Glutamatergic neuron (in vitro differentiated cells): ENCODE data around the gene LCNL1. TPM values are rescaled to one million over a fixed set of nuclear protein-coding genes. Genes with fewer than 3 reads are reported as not detected.

Experiments used
- DNase-seq: peaks from one replicate; pipeline ENCODE4 v3.0.0; 2022
- H3K27ac Mint-ChIP-seq: one replicate; pipeline ENCODE4 v1.8.0; 2020; ENCODE audit warnings: mild to moderate bottlenecking, mixed read lengths, inconsistent platforms; ENCODE audit not compliant: unreplicated experiment
- H3K27me3 Mint-ChIP-seq: one replicate; pipeline ENCODE4 v1.8.0; 2020; ENCODE audit warnings: mild to moderate bottlenecking, moderate library complexity, mixed read lengths, inconsistent platforms; ENCODE audit not compliant: unreplicated experiment
- H3K36me3 Mint-ChIP-seq: one replicate; pipeline ENCODE4 v1.8.0; 2020; ENCODE audit warnings: mild to moderate bottlenecking, mixed read lengths, inconsistent platforms; ENCODE audit not compliant: unreplicated experiment
- H3K4me1 Mint-ChIP-seq: one replicate; pipeline ENCODE4 v1.8.0; 2020; ENCODE audit warnings: mild to moderate bottlenecking, low read depth, mixed read lengths, inconsistent platforms; ENCODE audit not compliant: unreplicated experiment
- H3K4me3 Mint-ChIP-seq: one replicate; pipeline ENCODE4 v1.8.0; 2020; ENCODE audit warnings: mild to moderate bottlenecking, mixed read lengths, inconsistent platforms; ENCODE audit not compliant: unreplicated experiment
- H3K9me3 Mint-ChIP-seq: one replicate; pipeline ENCODE4 v1.8.0; 2020; ENCODE audit warnings: mild to moderate bottlenecking, moderate library complexity, mixed read lengths, inconsistent platforms; ENCODE audit not compliant: unreplicated experiment
- CTCF ChIP-seq: fragments of 200-600 bp; sonication (generic); IDR thresholded peaks from one replicate; pipeline ENCODE4 v1.5.0; 2021; ENCODE audit not compliant: partially characterized antibody, unreplicated experiment
- total RNA-seq: library from RNA; stranded (reverse); fragmentation: NEBNext Ultra II Directional; extraction: Animal tissue kit (Norgen Biotek cat#: 25700); gene quantifications from one replicate; pipeline ENCODE4 v1.2.1, GENCODE V29; 2021; ENCODE audit not compliant: unreplicated experiment

Gene LCNL1
- total RNA-seq, 1 donor from 2014 or later, result not detected

- peaks cover 10% of the 10 kb centered on the region for H3K4me1 Mint-ChIP-seq
- H3K4me3 Mint-ChIP-seq, result no peak overlapping the region
- H3K27me3 Mint-ChIP-seq, result peaks cover 25% of the 10 kb centered on the region
- H3K36me3 Mint-ChIP-seq, result peaks cover 5% of the 10 kb centered on the region
- DNase-seq, result no peak
- H3K9me3 Mint-ChIP-seq, result peaks cover 9% of the 10 kb centered on the region
- TF ChIP-seq CTCF, result no peak
- H3K27ac Mint-ChIP-seq, result no peak overlapping the region
Observed at GRCh38 chr9:136988872-136989271, 6.1 kb downstream of the LCNL1 start.

GRCh38 chr9:136990242-136990911, 7.6 kb downstream of the LCNL1 start:
- Mint-ChIP-seq H3K4me3 (peak overlapping the region; percentile 60), H3K9me3 (peaks cover 8% of the 10 kb centered on the region)

GRCh38 chr9:136991993-136992818, 9.4 kb downstream of the LCNL1 start, which contains the start of gene PAXX:
Gene PAXX, plus strand, starts transcription at chr9:136992422. Its CDS starts 22 bp downstream, at chr9:136992444.
- Mint-ChIP-seq H3K4me3 (peak within 1 kb of the TSS; percentile 86), H3K27me3 (peaks cover 17% of the 10 kb centered on the region)
- TF ChIP-seq CTCF, result peak; percentile 13

More at GRCh38 chr9:136990242-136990911, 7.6 kb downstream of the LCNL1 start:
- Mint-ChIP-seq H3K27ac (peak overlapping the region; percentile 28), H3K27me3 (peaks cover 23% of the 10 kb centered on the region), H3K36me3 (peaks cover 5% of the 10 kb centered on the region), H3K4me1 (peaks cover 8% of the 10 kb centered on the region)
- DNase-seq, result peak; percentile 14
- no peak for TF ChIP-seq CTCF

GRCh38 chr9:136992819-136993369, 10.1 kb downstream of the LCNL1 start:
- Mint-ChIP-seq H3K36me3 (peaks cover 5% of the 10 kb centered on the region), H3K4me3 (peak overlapping the region; percentile 86), H3K27ac (no peak overlapping the region), H3K9me3 (peaks cover 8% of the 10 kb centered on the region), H3K27me3 (peaks cover 19% of the 10 kb centered on the region), H3K4me1 (peaks cover 8% of the 10 kb centered on the region)
- no peak for DNase-seq
- no peak for TF ChIP-seq CTCF

More at GRCh38 chr9:136991993-136992818, 9.4 kb downstream of the LCNL1 start, which contains the start of gene PAXX:
- DNase-seq, result peak; percentile 96
- peaks cover 8% of the 10 kb centered on the region for H3K4me1 Mint-ChIP-seq
- peaks cover 6% of the 10 kb centered on the region for H3K9me3 Mint-ChIP-seq
- no peak within 1 kb of the TSS for H3K27ac Mint-ChIP-seq
- H3K36me3 Mint-ChIP-seq, result peaks cover 5% of the 10 kb centered on the region
